Measurements from ENCODE around the gene PSMG4. TPM values are rescaled to one million over a fixed set of nuclear protein-coding genes. Genes with fewer than 3 reads are reported as not detected.

Gene PSMG4
- total RNA-seq, 1 experiment from 2014 or later, result 20.9 TPM

GRCh38 chr6:3264356-3264755 is 5.6 kb downstream of the PSMG4 start:
- Mint-ChIP-seq H3K9me3 (ENCODE audit: unreplicated experiment) (no peaks in the 10 kb centered on the region), H3K27ac (ENCODE audit: unreplicated experiment) (no peak overlapping the region), H3K27me3 (ENCODE audit: insufficient read depth, unreplicated experiment) (no peaks in the 10 kb centered on the region), H3K4me3 (ENCODE audit: unreplicated experiment) (no peak overlapping the region), H3K36me3 (ENCODE audit: insufficient read depth, unreplicated experiment) (peaks cover 30% of the 10 kb centered on the region), H3K4me1 (ENCODE audit: low read depth, unreplicated experiment) (peaks cover 7% of the 10 kb centered on the region)
- H3K4me3 ChIP-seq (ENCODE audit: low read depth, low read length), result no peak overlapping the region
- H3K4me1 ChIP-seq, result no peaks in the 10 kb centered on the region
- ChIA-PET POLR2A (no interaction called here), CTCF (interaction anchor here (0.6 kb wide), 1 partner anchor 217 kb away, joined by 3 read pairs; no protein-coding TSS in a partner anchor)
- H3K9me3 ChIP-seq, result no peaks in the 10 kb centered on the region
- no peak for DNase-seq
- intact Hi-C loops (cut with micrococcal nuclease; ENCODE audit: unreplicated experiment), result no loop called here
- BruUV-seq (replicated peaks), result no TSS peak
- no peaks in the 10 kb centered on the region for H3K27me3 ChIP-seq (replicated peaks; ENCODE audit: control insufficient read depth, insufficient read depth, low read length)
- H3K36me3 ChIP-seq (ENCODE audit: control insufficient read depth, insufficient read depth, low read length), result peaks cover 2% of the 10 kb centered on the region
- TF ChIP-seq CTCF (IDR thresholded peaks at IDR 0.05; ENCODE audit: insufficient read depth in 1 of 2, low read depth in 1 of 2, low read length in 1 of 2, severe bottlenecking in 1 of 2, unreplicated experiment in 1 of 2), result no peak

- POLR2A ChIA-PET, result no interaction called here
- no peaks in the 10 kb centered on the region for H3K27me3 Mint-ChIP-seq (ENCODE audit: insufficient read depth, unreplicated experiment)
- H3K27ac Mint-ChIP-seq (ENCODE audit: unreplicated experiment), result no peak overlapping the region
- no peaks in the 10 kb centered on the region for H3K4me1 ChIP-seq
- no TSS peak for BruUV-seq (replicated peaks)
- intact Hi-C loops (cut with micrococcal nuclease; ENCODE audit: unreplicated experiment), result loop anchor here (5.0 kb wide), 1 partner anchor 727 kb away; no protein-coding TSS in a partner anchor
- no peaks in the 10 kb centered on the region for H3K27me3 ChIP-seq (replicated peaks; ENCODE audit: control insufficient read depth, insufficient read depth, low read length)
- no peak for DNase-seq
- peaks cover 37% of the 10 kb centered on the region for H3K36me3 Mint-ChIP-seq (ENCODE audit: insufficient read depth, unreplicated experiment)
- H3K4me3 ChIP-seq (ENCODE audit: low read depth, low read length), result no peak overlapping the region
- peaks cover 2% of the 10 kb centered on the region for H3K36me3 ChIP-seq (ENCODE audit: control insufficient read depth, insufficient read depth, low read length)
- CTCF ChIA-PET, result no interaction called here
- H3K9me3 ChIP-seq, result no peaks in the 10 kb centered on the region
- peaks cover 7% of the 10 kb centered on the region for H3K4me1 Mint-ChIP-seq (ENCODE audit: low read depth, unreplicated experiment)
- H3K4me3 Mint-ChIP-seq (ENCODE audit: unreplicated experiment), result no peak overlapping the region
- no peaks in the 10 kb centered on the region for H3K9me3 Mint-ChIP-seq (ENCODE audit: unreplicated experiment)
- TF ChIP-seq CTCF (IDR thresholded peaks at IDR 0.05; ENCODE audit: insufficient read depth in 1 of 2, low read depth in 1 of 2, low read length in 1 of 2, severe bottlenecking in 1 of 2, unreplicated experiment in 1 of 2), result no peak
Observed at GRCh38 chr6:3265671-3266070, 6.9 kb downstream of the PSMG4 start.

- H3K9me3 Mint-ChIP-seq (ENCODE audit: unreplicated experiment), result no peaks in the 10 kb centered on the region
- H3K27me3 Mint-ChIP-seq (ENCODE audit: insufficient read depth, unreplicated experiment), result no peaks in the 10 kb centered on the region
- no peak overlapping the region for H3K27ac Mint-ChIP-seq (ENCODE audit: unreplicated experiment)
- H3K4me1 ChIP-seq, result no peaks in the 10 kb centered on the region
- no peak overlapping the region for H3K4me3 Mint-ChIP-seq (ENCODE audit: unreplicated experiment)
- CTCF ChIA-PET, result no interaction called here
- no peak for TF ChIP-seq CTCF (IDR thresholded peaks at IDR 0.05; ENCODE audit: insufficient read depth in 1 of 2, low read depth in 1 of 2, low read length in 1 of 2, severe bottlenecking in 1 of 2, unreplicated experiment in 1 of 2)
- DNase-seq, result no peak
- no peaks in the 10 kb centered on the region for H3K9me3 ChIP-seq
- peaks cover 2% of the 10 kb centered on the region for H3K4me1 Mint-ChIP-seq (ENCODE audit: low read depth, unreplicated experiment)
- H3K27me3 ChIP-seq (replicated peaks; ENCODE audit: control insufficient read depth, insufficient read depth, low read length), result no peaks in the 10 kb centered on the region
- H3K4me3 ChIP-seq (ENCODE audit: low read depth, low read length), result no peak overlapping the region
- H3K36me3 ChIP-seq (ENCODE audit: control insufficient read depth, insufficient read depth, low read length), result peaks cover 2% of the 10 kb centered on the region
- peaks cover 42% of the 10 kb centered on the region for H3K36me3 Mint-ChIP-seq (ENCODE audit: insufficient read depth, unreplicated experiment)
- intact Hi-C loops (cut with micrococcal nuclease; ENCODE audit: unreplicated experiment), result loop anchor here (5.0 kb wide), 1 partner anchor 726 kb away; no protein-coding TSS in a partner anchor
- POLR2A ChIA-PET, result no interaction called here
- no TSS peak for BruUV-seq (replicated peaks)
Observed at GRCh38 chr6:3266170-3266569, 7.4 kb downstream of the PSMG4 start.
